GM12873 (cell line): ENCODE results near the gene CMTM4.

Experiments
- CTCF ChIP-seq: IDR thresholded peaks from 2 replicates; pipeline ENCODE4 v1.5.1; 2012; ENCODE audit warnings: low read depth, mild to moderate bottlenecking, moderate library complexity, low read length, control low read depth; ENCODE audit not compliant: insufficient read depth; ENCODE audit errors: missing control alignments

CMTM4 gene

GRCh38 chr16:66576296-66576695 lies 120.2 kb downstream of the CMTM4 start:
- no peak for TF ChIP-seq CTCF

GRCh38 chr16:66575060-66575459 lies 121.5 kb downstream of the CMTM4 start:
- no peak for TF ChIP-seq CTCF

- no peak for TF ChIP-seq CTCF
Measured at GRCh38 chr16:66574531-66574930, 122.0 kb downstream of the CMTM4 start.

- TF ChIP-seq CTCF, result no peak
Measured at GRCh38 chr16:66574081-66574480, 122.5 kb downstream of the CMTM4 start.

- TF ChIP-seq CTCF, result no peak
Measured at GRCh38 chr16:66572356-66572755, 124.2 kb downstream of the CMTM4 start.

GRCh38 chr16:66569827-66570405 lies 126.6 kb downstream of the CMTM4 start:
- no peak for TF ChIP-seq CTCF

- TF ChIP-seq CTCF, result no peak
Measured at GRCh38 chr16:66569131-66569530, 127.4 kb downstream of the CMTM4 start.
